SU-DHL-6 (cell line): ENCODE data around the gene NCS1.

Experiments used
- H2AFZ ChIP-seq: fragments of 200-600 bp; sonication (generic); 2 replicates; pipeline ENCODE4 v1.6.1; 2014; ENCODE audit warnings: low read depth, mild to moderate bottlenecking, moderate library complexity, mixed read lengths, antibody characterized with exemption, low read length; ENCODE audit not compliant: severe bottlenecking
- H3F3A ChIP-seq: fragments of 200-600 bp; shearing (Covaris generic); 2 replicates; pipeline ENCODE4 v1.6.0; 2016; ENCODE audit warnings: antibody characterized with exemption, mild to moderate bottlenecking; ENCODE audit not compliant: insufficient read depth
- H3K27ac ChIP-seq: fragments of 200-600 bp; sonication (generic); 2 replicates; pipeline ENCODE4 v1.5.1; 2016; ENCODE audit warnings: low read depth, mild to moderate bottlenecking, low read length, moderate library complexity, mixed read lengths
- H3K27me3 ChIP-seq: fragments of 200-600 bp; sonication (generic), shearing (Covaris generic); 2 replicates; pipeline ENCODE4 v1.6.0; 2014; ENCODE audit warnings: mild to moderate bottlenecking, low read length
- H3K36me3 ChIP-seq: fragments of 200-600 bp; sonication (generic); 2 replicates; pipeline ENCODE4 v1.6.1; 2014; ENCODE audit warnings: mild to moderate bottlenecking, low read length, mixed read lengths
- H3K4me2 ChIP-seq: fragments of 300-600, 200-600 bp; shearing (Covaris generic), sonication (generic); 2 replicates; pipeline ENCODE4 v1.6.0; 2014; ENCODE audit warnings: low read length, low read depth, mild to moderate bottlenecking; ENCODE audit not compliant: poor library complexity, severe bottlenecking
- H3K4me3 ChIP-seq: fragments of 200-600 bp; sonication (generic); 2 replicates; pipeline ENCODE4 v1.5.1; 2014; ENCODE audit warnings: antibody characterized with exemption, low read length, mild to moderate bottlenecking, mixed read lengths; ENCODE audit not compliant: insufficient read depth, poor library complexity, severe bottlenecking
- H3K79me2 ChIP-seq: fragments of 200-600 bp; sonication (generic); 2 replicates; pipeline ENCODE4 v1.6.1; 2014; ENCODE audit warnings: mild to moderate bottlenecking, low read length, moderate library complexity; ENCODE audit not compliant: insufficient read depth
- H3K9ac ChIP-seq: fragments of 200-600 bp; sonication (generic); 2 replicates; pipeline ENCODE4 v1.7.0; 2014; ENCODE audit warnings: mild to moderate bottlenecking, low read length
- H3K9me2 ChIP-seq: fragments of 200-600 bp; sonication (generic); replicated peaks from 2 replicates; pipeline ENCODE4 v1.6.1; 2014; ENCODE audit warnings: low read length; ENCODE audit not compliant: insufficient read depth
- H3K9me3 ChIP-seq: fragments of 200-600 bp; sonication (generic); 2 replicates; pipeline ENCODE4 v1.6.1; 2014; ENCODE audit warnings: low read length, mixed read lengths; ENCODE audit not compliant: insufficient read depth
- H4K20me1 ChIP-seq: fragments of 200-600 bp; sonication (generic); 2 replicates; pipeline ENCODE4 v1.6.1; 2014; ENCODE audit warnings: low read depth, mild to moderate bottlenecking, antibody characterized with exemption, low read length, moderate library complexity, mixed read lengths
- CTCF ChIP-seq: fragments of 200-600 bp; sonication (generic); IDR thresholded peaks from one replicate; pipeline ENCODE4 v1.5.1; 2017; ENCODE audit warnings: antibody characterized with exemption, mild to moderate bottlenecking, low read length, moderate library complexity; ENCODE audit not compliant: insufficient read depth, poor library complexity, severe bottlenecking
- EZH2phosphoT487 ChIP-seq: fragments of 200-600 bp; sonication (generic), shearing (Covaris generic); conservative IDR thresholded peaks from 2 replicates; pipeline ENCODE4 v1.6.1; 2018; ENCODE audit warnings: mild to moderate bottlenecking, antibody characterized with exemption, low read length, moderate library complexity, mixed read lengths

The NCS1 gene

DNA sequence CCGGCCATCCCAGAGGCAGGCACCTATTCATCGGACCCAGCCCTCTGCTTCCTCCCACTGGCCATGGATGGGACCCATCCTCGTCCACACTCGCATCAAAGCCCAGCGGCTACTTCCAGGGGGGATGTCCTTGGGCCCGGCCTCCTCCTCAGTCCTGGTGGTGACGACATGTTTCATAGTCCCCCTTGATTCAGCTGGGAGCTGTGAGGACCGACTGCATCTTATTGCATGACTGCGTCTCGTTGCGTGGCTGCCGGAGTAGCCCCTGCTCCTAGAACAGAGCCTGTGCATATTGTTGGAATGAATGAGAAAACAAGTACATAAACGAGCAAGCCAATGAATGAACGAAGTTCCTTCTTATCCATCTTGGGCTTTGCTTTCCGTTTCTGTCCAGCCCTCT lies 12.8 kb downstream of the NCS1 start:
- no peak overlapping the region for H3K4me3 ChIP-seq
- H3K79me2 ChIP-seq = no peaks in the 10 kb centered on the region
- H3K27ac ChIP-seq = no peak overlapping the region
- no peak overlapping the region for H3K4me2 ChIP-seq
- H3K9me2 ChIP-seq = no peaks in the 10 kb centered on the region
- H3K9ac ChIP-seq = no peak overlapping the region
- H3K27me3 ChIP-seq = no peaks in the 10 kb centered on the region
- no peaks in the 10 kb centered on the region for H4K20me1 ChIP-seq
- no peaks in the 10 kb centered on the region for H3K9me3 ChIP-seq
- H3F3A ChIP-seq = no peaks in the 10 kb centered on the region
- TF ChIP-seq EZH2phosphoT487 = no peak
- no peak for TF ChIP-seq CTCF
- H2AFZ ChIP-seq = no peak overlapping the region
- H3K36me3 ChIP-seq = no peaks in the 10 kb centered on the region

DNA sequence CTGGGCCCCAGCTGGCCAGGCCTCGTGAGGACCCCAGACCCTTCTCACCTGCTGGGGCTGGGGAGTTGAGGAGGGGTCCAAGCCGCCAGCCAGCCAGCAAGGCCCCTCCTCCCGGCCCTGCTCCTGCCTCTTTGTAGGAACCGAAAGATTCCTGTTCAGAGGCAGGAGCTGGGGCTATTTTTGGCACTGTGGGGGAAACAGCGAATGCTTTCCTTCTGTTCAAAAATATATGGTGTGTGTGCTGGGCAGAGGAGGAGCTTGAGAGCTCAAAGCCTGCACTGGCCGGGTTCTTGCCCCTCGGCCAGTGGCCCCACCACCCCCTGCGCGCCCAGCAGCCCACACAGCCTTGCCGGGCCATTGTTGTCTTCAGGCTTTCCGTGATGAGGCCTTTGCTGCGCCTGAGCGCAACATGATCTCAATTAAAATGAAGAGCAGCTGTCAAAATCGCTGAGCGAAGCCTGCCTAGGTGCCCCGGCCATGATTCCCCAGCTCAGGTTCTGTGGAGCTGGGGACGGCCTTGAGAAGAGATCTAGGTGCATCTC lies 13.4 kb downstream of the NCS1 start:
- H3K4me3 ChIP-seq = no peak overlapping the region
- no peak overlapping the region for H3K27ac ChIP-seq
- H3K9ac ChIP-seq = no peak overlapping the region
- H3K27me3 ChIP-seq = no peaks in the 10 kb centered on the region
- no peaks in the 10 kb centered on the region for H3F3A ChIP-seq
- no peaks in the 10 kb centered on the region for H3K36me3 ChIP-seq
- H3K9me2 ChIP-seq = no peaks in the 10 kb centered on the region
- no peak for TF ChIP-seq CTCF
- no peak for TF ChIP-seq EZH2phosphoT487
- H4K20me1 ChIP-seq = no peaks in the 10 kb centered on the region
- H3K4me2 ChIP-seq = no peak overlapping the region
- H3K79me2 ChIP-seq = no peaks in the 10 kb centered on the region
- no peak overlapping the region for H2AFZ ChIP-seq
- no peaks in the 10 kb centered on the region for H3K9me3 ChIP-seq

GRCh38 chr9:130186051-130186450 lies 13.8 kb downstream of the NCS1 start:
- no peak overlapping the region for H3K4me3 ChIP-seq
- TF ChIP-seq EZH2phosphoT487 (no peak), CTCF (no peak)
- H3K27me3 ChIP-seq = no peaks in the 10 kb centered on the region
- no peaks in the 10 kb centered on the region for H3K36me3 ChIP-seq
- H3K9ac ChIP-seq = no peak overlapping the region
- H3K27ac ChIP-seq = no peak overlapping the region
- no peaks in the 10 kb centered on the region for H4K20me1 ChIP-seq
- no peaks in the 10 kb centered on the region for H3K9me2 ChIP-seq
- H3K79me2 ChIP-seq = no peaks in the 10 kb centered on the region
- H2AFZ ChIP-seq = no peak overlapping the region
- no peaks in the 10 kb centered on the region for H3F3A ChIP-seq
- H3K4me2 ChIP-seq = no peak overlapping the region
- H3K9me3 ChIP-seq = no peaks in the 10 kb centered on the region
